Vagina (tissue), 2 donors: ENCODE results near the gene POC1A. TPM values are rescaled to one million over a fixed set of nuclear protein-coding genes. Genes with fewer than 3 reads are reported as not detected.
"Not testable (repeated sequence)": the region's sequence is repeated elsewhere in the genome, so short reads cannot be mapped to it uniquely, and the experiment has no call there.

Experiments used
- DNase-seq, 2 donors: peaks; one replicate each; pipeline ENCODE4 v3.0.0-alpha.2; 2017; ENCODE audit errors: extremely low spot score in 2 of 2
- H3K27ac ChIP-seq: fragments of 200-600 bp; sonication (generic); one replicate; pipeline ENCODE4 v1.5.1; 2019
- H3K27me3 ChIP-seq: fragments of 200-600 bp; sonication (generic); one replicate; pipeline ENCODE4 v1.5.1; 2019
- H3K36me3 ChIP-seq, 2 donors: fragments of 200-600 bp; sonication (generic); one replicate each; pipeline ENCODE4 v1.5.1; 2017 to 2019
- H3K4me1 ChIP-seq: fragments of 200-600 bp; sonication (generic); one replicate; pipeline ENCODE4 v1.5.1; 2019
- H3K4me3 ChIP-seq, 2 donors: fragments of 200-600 bp; sonication (generic); 1 replicate in 1 of 2; 2 replicates in 1 of 2; pipeline ENCODE4 v1.5.1; 2016 to 2019
- H3K9me3 ChIP-seq: fragments of 200-600 bp; sonication (generic); one replicate; pipeline ENCODE4 v1.5.1; 2019
- POLR2A ChIP-seq, 2 donors: fragments of 450-650 bp; IDR thresholded peaks; one replicate each; pipeline ENCODE4 v1.6.1; 2017; ENCODE audit warnings: antibody characterized with exemption in 2 of 2, mild to moderate bottlenecking in 2 of 2, moderate library complexity in 2 of 2
- POLR2AphosphoS5 ChIP-seq, 2 donors: sonication (generic); formaldehyde crosslinking; IDR thresholded peaks; one replicate each; pipeline ENCODE4 v1.9.0; 2017; ENCODE audit warnings: antibody characterized with exemption in 2 of 2, mild to moderate bottlenecking in 2 of 2, low read depth in 1 of 2; ENCODE audit not compliant: insufficient read depth in 1 of 2
- intact Hi-C: fragments of 100-400 bp; cut with DNase I; formaldehyde crosslinking; loops from one replicate; pipeline ENCODE4 v1.15.1; 2023
- total RNA-seq: library from RNA; depleted of rRNA; stranded (reverse); fragments of >200 nt; gene quantifications from one replicate; pipeline ENCODE4 v1.2.3, GENCODE V29; 2016
- TF ChIP-seq, protein P1 (sequence below), 3 experiments: fragments of 450-650 bp in 2 of 3; fragments of 200-600 bp in 1 of 3; sonication (generic) in 1 of 3; IDR thresholded peaks; one replicate each; pipeline ENCODE4 v1.5.1; 2017 to 2019; ENCODE audit warnings: antibody characterized with exemption in 3 of 3, mild to moderate bottlenecking in 2 of 3, moderate library complexity in 2 of 3

The POC1A gene
- total RNA-seq, 1 donor from 2014 or later, result 0.74 TPM

DNA sequence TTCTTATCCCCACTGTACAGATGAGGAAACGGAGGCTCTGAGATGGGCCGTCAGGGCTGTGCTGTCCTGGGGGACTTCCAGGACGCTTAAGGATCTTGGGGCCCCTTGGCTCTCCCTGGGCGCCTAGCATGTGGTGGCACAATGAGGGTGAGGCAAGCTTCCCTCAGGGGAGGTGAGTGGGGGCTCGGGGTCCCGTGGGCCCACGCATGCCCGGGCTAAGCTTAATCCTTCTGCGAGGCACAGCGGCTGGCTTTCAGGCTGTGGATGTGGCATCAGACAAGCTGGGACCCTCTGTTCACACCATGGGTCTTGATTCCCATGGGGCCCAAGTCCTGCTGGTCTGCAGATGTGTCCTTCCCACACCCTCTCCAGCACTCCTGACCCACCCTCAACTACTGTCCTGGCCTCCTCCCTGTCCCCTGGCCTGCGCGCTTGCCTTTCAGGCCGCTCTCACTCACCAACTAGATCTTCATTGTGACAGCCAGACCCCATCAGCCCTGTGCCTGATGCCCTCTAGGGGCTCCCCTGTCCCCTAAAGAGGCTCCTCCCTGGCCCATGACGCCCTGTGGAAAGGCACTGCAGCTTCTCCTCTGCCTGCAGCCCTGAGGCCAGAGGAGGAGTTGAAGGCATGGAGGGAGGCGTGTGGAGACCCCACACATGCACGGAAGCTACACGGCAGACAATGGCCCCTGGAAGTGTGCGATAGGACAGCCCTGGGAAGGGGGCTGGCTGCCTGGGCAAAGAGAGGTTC is 109.2 kb downstream of the POC1A start:
- peaks cover 74% of the 10 kb centered on the region for H3K4me1 ChIP-seq
- no peak for TF ChIP-seq POLR2A (IDR thresholded peaks at IDR 0.05)
- TF ChIP-seq, protein P1, sequence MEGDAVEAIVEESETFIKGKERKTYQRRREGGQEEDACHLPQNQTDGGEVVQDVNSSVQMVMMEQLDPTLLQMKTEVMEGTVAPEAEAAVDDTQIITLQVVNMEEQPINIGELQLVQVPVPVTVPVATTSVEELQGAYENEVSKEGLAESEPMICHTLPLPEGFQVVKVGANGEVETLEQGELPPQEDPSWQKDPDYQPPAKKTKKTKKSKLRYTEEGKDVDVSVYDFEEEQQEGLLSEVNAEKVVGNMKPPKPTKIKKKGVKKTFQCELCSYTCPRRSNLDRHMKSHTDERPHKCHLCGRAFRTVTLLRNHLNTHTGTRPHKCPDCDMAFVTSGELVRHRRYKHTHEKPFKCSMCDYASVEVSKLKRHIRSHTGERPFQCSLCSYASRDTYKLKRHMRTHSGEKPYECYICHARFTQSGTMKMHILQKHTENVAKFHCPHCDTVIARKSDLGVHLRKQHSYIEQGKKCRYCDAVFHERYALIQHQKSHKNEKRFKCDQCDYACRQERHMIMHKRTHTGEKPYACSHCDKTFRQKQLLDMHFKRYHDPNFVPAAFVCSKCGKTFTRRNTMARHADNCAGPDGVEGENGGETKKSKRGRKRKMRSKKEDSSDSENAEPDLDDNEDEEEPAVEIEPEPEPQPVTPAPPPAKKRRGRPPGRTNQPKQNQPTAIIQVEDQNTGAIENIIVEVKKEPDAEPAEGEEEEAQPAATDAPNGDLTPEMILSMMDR (IDR thresholded peaks at IDR 0.05), result no peak
- TF ChIP-seq POLR2AphosphoS5 (IDR thresholded peaks at IDR 0.05; ENCODE audit: insufficient read depth in 1 of 2, low read depth in 1 of 2), result peak in 1 of 2 donors; percentile 10
- peaks cover 0 to 16% of the 10 kb centered on the region in 2 donors for H3K36me3 ChIP-seq
- H3K4me3 ChIP-seq, result no peak overlapping the region
- DNase-seq, result no peak
- H3K9me3 ChIP-seq, result no peaks in the 10 kb centered on the region
- intact Hi-C loops, result no loop called here
- H3K27me3 ChIP-seq, result no peaks in the 10 kb centered on the region
- H3K27ac ChIP-seq, result peak overlapping the region; percentile 95

DNA sequence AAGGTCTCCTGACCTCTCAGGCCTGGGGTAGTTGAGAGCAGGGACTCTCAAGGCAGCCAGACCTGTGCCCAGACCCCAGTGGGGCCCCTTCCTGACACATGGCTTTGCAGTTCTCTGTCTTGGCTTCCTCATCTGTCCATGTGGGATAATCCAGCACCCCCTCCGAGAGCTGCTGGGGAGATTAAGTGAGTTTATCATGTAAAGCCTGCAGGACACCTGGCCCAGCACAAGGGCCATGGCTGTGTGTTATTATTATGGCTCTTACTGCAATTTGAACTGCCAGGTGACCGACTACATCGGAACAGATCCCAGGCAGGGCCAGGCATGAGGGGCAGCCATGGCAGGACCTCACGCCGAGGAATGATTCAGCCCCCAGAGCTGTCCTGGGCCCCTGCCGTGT is 110.5 kb downstream of the POC1A start:
- intact Hi-C loops, result no loop called here
- Histone ChIP-seq H3K36me3 (peaks cover 0 to 3% of the 10 kb centered on the region in 2 donors), H3K4me3 (no peak overlapping the region), H3K4me1 (peaks cover 76% of the 10 kb centered on the region), H3K27me3 (no peaks in the 10 kb centered on the region), H3K9me3 (no peaks in the 10 kb centered on the region), H3K27ac (peak overlapping the region; percentile 23)
- TF ChIP-seq, protein P1 (IDR thresholded peaks at IDR 0.05), result no peak
- TF ChIP-seq POLR2A (IDR thresholded peaks at IDR 0.05) (no peak), POLR2AphosphoS5 (IDR thresholded peaks at IDR 0.05; ENCODE audit: insufficient read depth in 1 of 2, low read depth in 1 of 2) (no peak)
- DNase-seq, result no peak

DNA sequence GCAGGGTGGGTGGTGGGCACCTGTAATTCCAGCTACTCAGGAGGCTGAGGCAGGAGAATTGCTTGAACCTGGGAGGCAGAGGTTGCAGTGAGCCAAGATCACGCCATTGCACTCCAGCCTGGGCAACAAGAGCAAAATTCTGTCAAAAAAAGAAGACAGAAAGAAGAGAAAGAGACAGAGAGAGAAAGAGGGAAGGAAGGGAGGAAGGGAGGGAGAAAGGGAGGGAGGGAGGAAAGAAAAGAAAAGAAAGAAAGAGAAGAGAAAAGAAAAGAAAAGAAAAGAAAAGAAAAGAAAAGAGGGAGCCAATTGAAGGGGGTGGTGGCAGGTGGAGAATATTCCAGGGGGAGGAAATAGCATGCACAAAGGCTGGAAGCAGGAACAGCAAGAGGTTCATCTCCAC is 111.2 kb downstream of the POC1A start:
- H3K27me3 ChIP-seq, intact Hi-C loops: not testable (repeated sequence)
- peaks cover 76% of the 10 kb centered on the region for H3K4me1 ChIP-seq

DNA sequence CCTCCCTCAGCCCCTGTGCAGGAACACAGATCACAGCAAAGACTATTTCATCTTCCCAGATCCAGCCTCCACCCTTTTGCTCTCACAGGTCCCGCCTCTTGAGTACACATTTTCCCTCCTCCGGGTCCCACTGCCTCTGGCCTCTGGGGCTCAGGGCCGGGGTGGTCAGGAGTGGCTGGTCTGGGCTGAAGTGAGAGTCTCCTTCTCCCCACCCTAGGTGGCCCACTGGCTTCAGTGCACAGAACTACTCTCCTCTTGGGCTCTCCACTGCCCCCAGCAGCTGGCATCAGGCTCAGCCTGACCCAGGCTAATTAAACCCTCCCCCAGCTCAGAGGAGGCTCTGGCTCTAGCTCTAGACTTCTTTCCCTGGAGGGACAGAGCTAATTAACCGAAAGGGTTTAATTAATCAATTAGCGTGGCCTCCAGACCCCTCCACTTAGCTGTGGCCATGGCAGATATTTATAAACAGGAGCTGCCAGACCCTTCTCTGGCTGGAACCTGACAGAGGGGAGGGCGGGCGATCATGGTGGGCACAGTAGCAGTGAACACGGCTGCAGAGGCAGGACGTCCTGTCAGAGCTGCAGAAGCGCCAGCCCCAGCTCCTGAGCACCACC is 113.0 kb downstream of the POC1A start:
- TF ChIP-seq, protein P1 (IDR thresholded peaks at IDR 0.05), result no peak
- no peaks in the 10 kb centered on the region for H3K9me3 ChIP-seq
- no peak overlapping the region for H3K27ac ChIP-seq
- H3K36me3 ChIP-seq, result no peaks in the 10 kb centered on the region
- no peak for DNase-seq
- no peak overlapping the region for H3K4me3 ChIP-seq
- intact Hi-C loops, result no loop called here
- no peaks in the 10 kb centered on the region for H3K27me3 ChIP-seq
- H3K4me1 ChIP-seq, result peaks cover 61% of the 10 kb centered on the region

More for the DNA sequence above, 111.2 kb downstream of the POC1A start:
- not testable (repeated sequence) for H3K27ac ChIP-seq, H3K36me3 ChIP-seq, H3K4me3 ChIP-seq, H3K9me3 ChIP-seq, DNase-seq

DNA sequence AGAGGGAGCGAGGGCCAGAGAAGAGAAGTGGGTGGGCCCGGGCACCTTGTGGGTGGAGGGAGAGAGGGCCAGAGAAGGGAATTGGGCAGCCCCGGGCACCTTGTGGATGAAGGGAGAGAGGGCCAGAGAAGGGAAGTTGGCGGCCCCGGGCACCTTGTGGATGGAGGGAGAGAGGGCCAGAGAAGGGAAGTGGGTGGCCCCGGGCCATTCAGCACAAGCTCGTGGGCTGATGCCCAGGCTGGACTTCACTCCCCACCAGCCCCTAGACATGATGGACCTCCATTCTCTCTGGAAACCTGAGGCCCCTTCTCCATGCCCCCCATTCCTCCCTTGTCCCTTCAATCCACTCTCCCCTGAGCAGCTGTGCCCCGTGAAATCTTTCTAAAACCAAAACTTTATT is 113.6 kb downstream of the POC1A start:
- Histone ChIP-seq H3K9me3 (no peaks in the 10 kb centered on the region), H3K27me3 (no peaks in the 10 kb centered on the region), H3K4me3 (no peak overlapping the region), H3K36me3 (no peaks in the 10 kb centered on the region), H3K27ac (no peak overlapping the region), H3K4me1 (peaks cover 57% of the 10 kb centered on the region)
- intact Hi-C loops, result no loop called here
- TF ChIP-seq, protein P1 (IDR thresholded peaks at IDR 0.05), result no peak
- no peak for TF ChIP-seq POLR2AphosphoS5 (IDR thresholded peaks at IDR 0.05; ENCODE audit: insufficient read depth in 1 of 2, low read depth in 1 of 2)
- no peak for TF ChIP-seq POLR2A (IDR thresholded peaks at IDR 0.05)
- no peak for DNase-seq
